IMR-90 (cell line): ENCODE results near the gene MARCHF7. TPM values are rescaled to one million over a fixed set of nuclear protein-coding genes. Genes with fewer than 3 reads are reported as not detected.

Experiments
- ATAC-seq: fragments of 200-7000 bp; cut with Tn5 transposase; 2 replicates; pipeline ENCODE4 v1.9.1; 2020; ENCODE audit warnings: low read depth, mild to moderate bottlenecking, moderate library complexity
- BruUV-seq: library from RNA; stranded (reverse); fragments of 400-500 nt; replicated peaks from 2 replicates; lab custom pipeline; 2021; lab: Mats Ljungman, UMichigan
- CTCF ChIA-PET: fragments of 300-600 bp; formaldehyde crosslinking; extraction: SDS; loops from one replicate; lab custom pipeline; 2021; ENCODE audit warnings: antibody characterized with exemption; lab: Yijun Ruan, JAX
- POLR2A ChIA-PET: fragments of 300-600 bp; sonication (Branson Sonifier 250); formaldehyde crosslinking; loops from one replicate; lab custom pipeline; 2022; ENCODE audit warnings: antibody characterized with exemption; ENCODE audit not compliant: unreplicated experiment; lab: Charles Lee
- DNase-seq: peaks from one replicate; pipeline ENCODE4 v3.0.0; 2013
- H2AFZ ChIP-seq: replicated peaks from 2 replicates; pipeline ENCODE3; 2013; ENCODE audit warnings: low read length, mild to moderate bottlenecking; ENCODE audit not compliant: poor library complexity
- H2AK5ac ChIP-seq: 2 replicates; pipeline ENCODE4 v1.6.1; 2013; ENCODE audit warnings: low read depth, low read length, inconsistent platforms
- H2AK9ac ChIP-seq: replicated peaks from 2 replicates; pipeline ENCODE3; 2013; ENCODE audit warnings: mild to moderate bottlenecking, low read depth, low read length, moderate library complexity; ENCODE audit not compliant: poor library complexity
- H2BK120ac ChIP-seq: 2 replicates; pipeline ENCODE4 v1.6.1; 2013; ENCODE audit warnings: low read depth, low read length, inconsistent platforms
- H2BK15ac ChIP-seq: 3 replicates; pipeline ENCODE4 v1.6.1; 2013; ENCODE audit warnings: low read depth, low read length, inconsistent platforms
- H2BK20ac ChIP-seq: 2 replicates; pipeline ENCODE4 v1.6.1; 2013; ENCODE audit warnings: low read depth, mild to moderate bottlenecking, inconsistent platforms, low read length, moderate library complexity
- H2BK5ac ChIP-seq: 2 replicates; pipeline ENCODE4 v1.6.1; 2013; ENCODE audit warnings: mild to moderate bottlenecking, low read depth, low read length, inconsistent platforms; ENCODE audit not compliant: poor library complexity, severe bottlenecking
- H3K14ac ChIP-seq: replicated peaks from 2 replicates; pipeline ENCODE4 v1.6.1; 2013; ENCODE audit warnings: low read depth, low read length, inconsistent platforms
- H3K18ac ChIP-seq: 2 replicates; pipeline ENCODE4 v1.6.1; 2013; ENCODE audit warnings: low read depth, low read length, control low read depth
- H3K23ac ChIP-seq: 2 replicates; pipeline ENCODE4 v1.6.1; 2013; ENCODE audit warnings: low read depth, low read length, inconsistent platforms
- H3K27ac ChIP-seq: 2 replicates; pipeline ENCODE4 v1.5.1; 2013; ENCODE audit warnings: mild to moderate bottlenecking, control low read depth, low read length; ENCODE audit not compliant: insufficient read depth
- H3K27me3 ChIP-seq: 2 replicates; pipeline ENCODE4 v1.6.1; 2013; ENCODE audit warnings: low read length; ENCODE audit not compliant: control insufficient read depth, insufficient read depth
- H3K36me3 ChIP-seq: 2 replicates; pipeline ENCODE4 v1.6.1; 2013; ENCODE audit warnings: low read length, mixed read lengths; ENCODE audit not compliant: control insufficient read depth, insufficient read depth
- H3K4ac ChIP-seq: 2 replicates; pipeline ENCODE4 v1.6.1; 2013; ENCODE audit warnings: low read depth, low read length, inconsistent platforms
- H3K4me1 ChIP-seq: 2 replicates; pipeline ENCODE4 v1.6.1; 2013; ENCODE audit warnings: low read length, mixed read lengths; ENCODE audit not compliant: control insufficient read depth, insufficient read depth
- H3K4me2 ChIP-seq: 2 replicates; pipeline ENCODE4 v1.6.1; 2013; ENCODE audit warnings: low read depth, mild to moderate bottlenecking, control low read depth, low read length, moderate library complexity
- H3K4me3 ChIP-seq: 2 replicates; pipeline ENCODE4 v1.5.1; 2013; ENCODE audit warnings: low read depth, mild to moderate bottlenecking, control low read depth, low read length, moderate library complexity; ENCODE audit not compliant: insufficient read depth
- H3K56ac ChIP-seq: 2 replicates; pipeline ENCODE4 v1.6.1; 2013; ENCODE audit warnings: low read length, inconsistent platforms; ENCODE audit not compliant: insufficient read depth; ENCODE audit errors: extremely low read depth
- H3K79me1 ChIP-seq, 2 experiments: 2 replicates each; pipeline ENCODE4 v1.6.1; 2013; ENCODE audit warnings: low read length in 2 of 2, inconsistent platforms in 1 of 2, low read depth in 1 of 2
- H3K9ac ChIP-seq: 2 replicates; pipeline ENCODE4 v1.6.1; 2013; ENCODE audit warnings: low read depth, low read length, control low read depth
- H3K9me1 ChIP-seq: 2 replicates; pipeline ENCODE4 v1.6.1; 2013; ENCODE audit warnings: low read length, inconsistent platforms; ENCODE audit not compliant: insufficient read depth
- H3K9me3 ChIP-seq: 2 replicates; pipeline ENCODE4 v1.6.1; 2013; ENCODE audit warnings: low read length; ENCODE audit not compliant: control insufficient read depth, insufficient read depth
- H4K20me1 ChIP-seq: 2 replicates; pipeline ENCODE4 v1.6.1; 2013; ENCODE audit warnings: low read length, inconsistent platforms; ENCODE audit not compliant: insufficient read depth
- H4K5ac ChIP-seq: 2 replicates; pipeline ENCODE4 v1.6.1; 2013; ENCODE audit warnings: mild to moderate bottlenecking, low read depth, low read length, control low read depth
- H4K8ac ChIP-seq, 2 experiments: 2 replicates each; pipeline ENCODE4 v1.6.1; 2013; ENCODE audit warnings: low read depth in 2 of 2, low read length in 2 of 2, control low read depth in 1 of 2, inconsistent platforms in 1 of 2
- H4K91ac ChIP-seq: 2 replicates; pipeline ENCODE4 v1.6.1; 2013; ENCODE audit warnings: low read depth, low read length, inconsistent platforms; ENCODE audit not compliant: insufficient read depth
- CEBPB ChIP-seq: IDR thresholded peaks from 2 replicates; pipeline ENCODE4 v1.6.1; 2012; ENCODE audit warnings: low read depth, low read length, improper control_type of control experiment
- MXI1 ChIP-seq: IDR thresholded peaks from 2 replicates; pipeline ENCODE4 v1.6.1; 2012; ENCODE audit warnings: low read depth, mild to moderate bottlenecking, low read length, moderate library complexity, borderline replicate concordance
- POLR2A ChIP-seq: IDR thresholded peaks from 2 replicates; pipeline ENCODE4 v1.6.1; 2012; ENCODE audit warnings: mild to moderate bottlenecking, low read depth, low read length
- WGBS, 2 experiments: methylation state at CpG; one replicate each; pipeline versions ENCODE4 v1.1.5 to v1.1.7; 2013; ENCODE audit warnings: missing lambda C conversion rate in 2 of 2; ENCODE audit not compliant: insufficient read length in 1 of 2; ENCODE audit errors: extremely low coverage in 2 of 2; 5-methylcytosine and 5-hydroxymethylcytosine counted together
- dilution Hi-C: fragments of 300-500 bp; cut with HindIII; formaldehyde crosslinking; loops from one replicate; pipeline ENCODE4 v1.14.3; 2018; ENCODE audit warnings: low sequenced_read_pairs; ENCODE audit not compliant: unreplicated experiment
- in situ Hi-C: fragments of 300-500 bp; cut with MboI; formaldehyde crosslinking; loops from 3 replicates; pipeline ENCODE4 v1.14.3; 2019; ENCODE audit warnings: low sequenced_read_pairs, inconsistent platforms, mixed read lengths
- intact Hi-C: fragments of 100-400 bp; cut with micrococcal nuclease; formaldehyde crosslinking; loops from 2 replicates; pipeline ENCODE4 v1.10.0; 2022
- polyA plus RNA-seq, 3 experiments: library from polyadenylated mRNA; depleted of rRNA; stranded (reverse); fragments of >200 nt; gene quantifications; 2 replicates each; pipeline ENCODE4 v1.2.3, GENCODE V29; 2012; ENCODE audit warnings: low replicate concordance in 1 of 3
- total RNA-seq: library from RNA; depleted of rRNA; stranded (reverse); fragments of >200 nt; gene quantifications from 2 replicates; pipeline ENCODE4 v1.2.3, GENCODE V29; 2012

The MARCHF7 gene
- total and polyA plus RNA-seq, 2 of the 4 experiments (the other 2 are of a cell fraction), result 59.1 to 193 TPM

- Histone ChIP-seq H3K4me2 (no peak overlapping the region), H3K9me3 (no peaks in the 10 kb centered on the region), H4K91ac (no peak overlapping the region), H2BK5ac (no peak overlapping the region), H3K27ac (no peak overlapping the region), H3K4me3 (no peak overlapping the region), H2AK9ac (no peak overlapping the region), H3K14ac (no peak overlapping the region), H3K56ac (no peak overlapping the region), H2BK15ac (no peak overlapping the region), H3K9me1 (0 out of 2 replicates have a peak, but pooled peaks cover 3% of the 10 kb centered on the region), H2BK20ac (no peak overlapping the region), H4K8ac (no peak overlapping the region), H3K4me1 (peaks cover 3% of the 10 kb centered on the region), H3K36me3 (peaks cover 29% of the 10 kb centered on the region), H3K4ac (no peak overlapping the region), H2AK5ac (no peak overlapping the region), H3K18ac (no peak overlapping the region), H3K23ac (no peak overlapping the region), H4K20me1 (peaks cover 53% of the 10 kb centered on the region), H4K5ac (no peak overlapping the region), H2AFZ (no peak overlapping the region), H2BK120ac (no peak overlapping the region), H3K27me3 (no peaks in the 10 kb centered on the region), H3K9ac (no peak overlapping the region), H3K79me1 (peaks cover 34 to 67% of the 10 kb centered on the region in 2 experiments)
- DNase-seq, result peak; percentile 26
- dilution Hi-C loops, result no loop called here
- CTCF ChIA-PET, result interaction anchor here (0.8 kb wide), 1 partner anchor 10 kb away, joined by 3 read pairs; no protein-coding TSS in a partner anchor
- TF ChIP-seq MXI1 (no peak), CEBPB (peak; percentile 71), POLR2A (no peak)
- BruUV-seq, result no TSS peak
- POLR2A ChIA-PET, result no interaction called here
- peak; percentile 40; the same call in 1 of the 2 replicates for ATAC-seq
- intact Hi-C loops, result loop anchor here (2.0 kb wide), 1 partner anchor 15 kb away; no protein-coding TSS in a partner anchor
- in situ Hi-C loops, result no loop called here
- WGBS, 2 experiments, result no CpG with 5 or more reads among the region's 1 CpG
These were observed 45.9 kb downstream of the MARCHF7 start for GRCh38 chr2:159758239-159758638.
